ENCODE measurements around the gene SLC27A6.

DNA sequence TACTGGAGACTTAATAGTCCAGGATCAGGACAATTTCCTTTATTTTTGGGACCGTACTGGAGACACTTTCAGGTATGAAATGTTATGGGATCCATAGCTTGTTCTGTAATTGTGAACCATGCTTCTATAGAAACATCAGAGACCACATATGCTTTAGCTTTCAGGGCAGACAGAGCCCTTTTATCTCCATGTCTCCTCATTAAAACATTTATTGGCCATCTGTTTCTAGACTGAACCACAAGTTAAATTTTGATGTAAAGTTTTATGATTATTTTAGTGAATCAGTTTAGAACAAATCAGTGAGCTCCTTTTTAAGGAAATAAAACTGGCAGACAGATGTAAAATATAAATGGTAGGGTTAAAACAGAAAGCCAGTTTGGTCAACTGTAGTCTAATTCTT lies 62.0 kb downstream of the SLC27A6 start:
- TF ChIP-seq, protein P1, sequence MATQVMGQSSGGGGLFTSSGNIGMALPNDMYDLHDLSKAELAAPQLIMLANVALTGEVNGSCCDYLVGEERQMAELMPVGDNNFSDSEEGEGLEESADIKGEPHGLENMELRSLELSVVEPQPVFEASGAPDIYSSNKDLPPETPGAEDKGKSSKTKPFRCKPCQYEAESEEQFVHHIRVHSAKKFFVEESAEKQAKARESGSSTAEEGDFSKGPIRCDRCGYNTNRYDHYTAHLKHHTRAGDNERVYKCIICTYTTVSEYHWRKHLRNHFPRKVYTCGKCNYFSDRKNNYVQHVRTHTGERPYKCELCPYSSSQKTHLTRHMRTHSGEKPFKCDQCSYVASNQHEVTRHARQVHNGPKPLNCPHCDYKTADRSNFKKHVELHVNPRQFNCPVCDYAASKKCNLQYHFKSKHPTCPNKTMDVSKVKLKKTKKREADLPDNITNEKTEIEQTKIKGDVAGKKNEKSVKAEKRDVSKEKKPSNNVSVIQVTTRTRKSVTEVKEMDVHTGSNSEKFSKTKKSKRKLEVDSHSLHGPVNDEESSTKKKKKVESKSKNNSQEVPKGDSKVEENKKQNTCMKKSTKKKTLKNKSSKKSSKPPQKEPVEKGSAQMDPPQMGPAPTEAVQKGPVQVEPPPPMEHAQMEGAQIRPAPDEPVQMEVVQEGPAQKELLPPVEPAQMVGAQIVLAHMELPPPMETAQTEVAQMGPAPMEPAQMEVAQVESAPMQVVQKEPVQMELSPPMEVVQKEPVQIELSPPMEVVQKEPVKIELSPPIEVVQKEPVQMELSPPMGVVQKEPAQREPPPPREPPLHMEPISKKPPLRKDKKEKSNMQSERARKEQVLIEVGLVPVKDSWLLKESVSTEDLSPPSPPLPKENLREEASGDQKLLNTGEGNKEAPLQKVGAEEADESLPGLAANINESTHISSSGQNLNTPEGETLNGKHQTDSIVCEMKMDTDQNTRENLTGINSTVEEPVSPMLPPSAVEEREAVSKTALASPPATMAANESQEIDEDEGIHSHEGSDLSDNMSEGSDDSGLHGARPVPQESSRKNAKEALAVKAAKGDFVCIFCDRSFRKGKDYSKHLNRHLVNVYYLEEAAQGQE (IDR thresholded peaks at IDR 0.05; ENCODE audit: low read depth): no peak
- TF ChIP-seq NFIC (IDR thresholded peaks at IDR 0.05): no peak
- no peak for TF ChIP-seq TCF12 (IDR thresholded peaks at IDR 0.05; ENCODE audit: low read depth)
- TF ChIP-seq, protein P2, sequence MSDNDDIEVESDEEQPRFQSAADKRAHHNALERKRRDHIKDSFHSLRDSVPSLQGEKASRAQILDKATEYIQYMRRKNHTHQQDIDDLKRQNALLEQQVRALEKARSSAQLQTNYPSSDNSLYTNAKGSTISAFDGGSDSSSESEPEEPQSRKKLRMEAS (IDR thresholded peaks at IDR 0.05): no peak
- TF ChIP-seq EGR1 (IDR thresholded peaks at IDR 0.05): no peak
- no peak for TF ChIP-seq RAD21 (IDR thresholded peaks at IDR 0.05; ENCODE audit: low read depth)
- TF ChIP-seq TEAD4 (IDR thresholded peaks at IDR 0.05): no peak
- no peak for TF ChIP-seq TAF1 (IDR thresholded peaks at IDR 0.05; ENCODE audit: low read depth)
- no peak for TF ChIP-seq FOXM1 (IDR thresholded peaks at IDR 0.05; ENCODE audit: borderline replicate concordance, low read depth)
- TF ChIP-seq EP300 (IDR thresholded peaks at IDR 0.05; ENCODE audit: borderline replicate concordance): no peak
